Fibroblast of the aortic adventitia (primary cell): ENCODE data around the gene SPOCK3. TPM values are rescaled to one million over a fixed set of nuclear protein-coding genes. Genes with fewer than 3 reads are reported as not detected.
A peak's percentile ranks its signal among the peaks of the same experiment; 100 is the strongest.

Experiments used
- DNase-seq: peaks from one replicate; pipeline ENCODE4 v3.0.0-alpha.2; 2010; ENCODE audit warnings: low read depth
- H3K4me3 ChIP-seq: 2 replicates; pipeline ENCODE4 v1.5.1; 2011; ENCODE audit warnings: low read depth, mild to moderate bottlenecking, control low read depth, low read length, moderate library complexity
- total RNA-seq: library from RNA; depleted of rRNA; stranded (reverse); fragments of >200 nt; gene quantifications from 2 replicates; pipeline ENCODE4 v1.2.3, GENCODE V29; 2012; ENCODE audit warnings: low replicate concordance
- TF ChIP-seq, protein P1 (sequence below): IDR thresholded peaks from 2 replicates; pipeline ENCODE4 v1.5.1; 2011; ENCODE audit warnings: mild to moderate bottlenecking, low read length, control low read depth, inconsistent platforms; ENCODE audit not compliant: insufficient read depth

Gene SPOCK3
- total RNA-seq, 1 donor: 7.2 TPM

- TF ChIP-seq, protein P1, sequence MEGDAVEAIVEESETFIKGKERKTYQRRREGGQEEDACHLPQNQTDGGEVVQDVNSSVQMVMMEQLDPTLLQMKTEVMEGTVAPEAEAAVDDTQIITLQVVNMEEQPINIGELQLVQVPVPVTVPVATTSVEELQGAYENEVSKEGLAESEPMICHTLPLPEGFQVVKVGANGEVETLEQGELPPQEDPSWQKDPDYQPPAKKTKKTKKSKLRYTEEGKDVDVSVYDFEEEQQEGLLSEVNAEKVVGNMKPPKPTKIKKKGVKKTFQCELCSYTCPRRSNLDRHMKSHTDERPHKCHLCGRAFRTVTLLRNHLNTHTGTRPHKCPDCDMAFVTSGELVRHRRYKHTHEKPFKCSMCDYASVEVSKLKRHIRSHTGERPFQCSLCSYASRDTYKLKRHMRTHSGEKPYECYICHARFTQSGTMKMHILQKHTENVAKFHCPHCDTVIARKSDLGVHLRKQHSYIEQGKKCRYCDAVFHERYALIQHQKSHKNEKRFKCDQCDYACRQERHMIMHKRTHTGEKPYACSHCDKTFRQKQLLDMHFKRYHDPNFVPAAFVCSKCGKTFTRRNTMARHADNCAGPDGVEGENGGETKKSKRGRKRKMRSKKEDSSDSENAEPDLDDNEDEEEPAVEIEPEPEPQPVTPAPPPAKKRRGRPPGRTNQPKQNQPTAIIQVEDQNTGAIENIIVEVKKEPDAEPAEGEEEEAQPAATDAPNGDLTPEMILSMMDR: no peak
- DNase-seq: no peak
- H3K4me3 ChIP-seq: no peak overlapping the region
Measured at GRCh38 chr4:167143018-167143417, 91.3 kb downstream of the SPOCK3 start.

- no peak for DNase-seq
- no peak overlapping the region for H3K4me3 ChIP-seq
- TF ChIP-seq, protein P1: no peak
Measured at GRCh38 chr4:167136270-167136669, 98.0 kb downstream of the SPOCK3 start.

- DNase-seq: no peak
- no peak overlapping the region for H3K4me3 ChIP-seq
- TF ChIP-seq, protein P1: no peak
Measured at GRCh38 chr4:167129146-167129545, 105.1 kb downstream of the SPOCK3 start.

DNA sequence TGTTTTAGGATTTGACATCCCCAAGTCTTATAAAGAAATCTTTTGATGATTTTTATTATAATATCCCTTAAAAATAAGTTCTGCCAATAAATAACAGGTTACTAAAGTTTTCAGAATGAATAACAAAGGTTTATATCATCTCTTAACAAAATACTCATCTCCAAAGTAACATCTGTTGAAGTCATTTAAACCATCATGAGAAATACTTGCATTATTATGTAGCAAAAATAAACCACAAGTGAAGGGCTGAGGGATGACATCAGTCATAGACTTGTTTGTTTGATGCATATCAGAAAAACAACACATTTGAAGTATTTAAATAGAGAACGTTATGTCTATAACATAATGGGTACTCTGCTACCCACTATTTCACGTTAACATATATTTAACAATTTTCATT, 114.9 kb downstream of the SPOCK3 start:
- H3K4me3 ChIP-seq: no peak overlapping the region
- TF ChIP-seq, protein P1: no peak
- DNase-seq: no peak

DNA sequence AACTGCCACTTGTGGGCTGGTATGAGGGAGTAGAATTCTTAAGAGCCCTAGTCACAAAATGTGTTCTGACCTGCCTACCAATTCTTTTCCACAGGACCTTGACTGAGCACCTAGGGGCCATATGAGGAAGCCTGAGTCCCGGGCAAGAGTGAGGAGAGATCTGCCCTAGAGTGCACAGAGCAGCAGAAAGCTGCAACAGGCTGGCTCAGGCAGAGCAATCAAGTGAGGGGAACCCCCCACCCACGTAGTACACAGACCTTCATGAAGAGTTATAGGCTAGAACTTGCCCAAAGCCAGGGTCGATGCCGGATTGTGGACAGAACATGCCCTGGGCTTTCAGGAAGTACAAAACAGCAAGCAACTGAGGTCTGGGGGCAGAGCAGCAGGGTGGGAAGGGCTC, 117.0 kb downstream of the SPOCK3 start:
- TF ChIP-seq, protein P1: no peak
- DNase-seq: no peak
- no peak overlapping the region for H3K4me3 ChIP-seq

- DNase-seq: peak; percentile 20
- TF ChIP-seq, protein P1: no peak
- H3K4me3 ChIP-seq: no peak overlapping the region
Measured at GRCh38 chr4:167114416-167114971, 119.8 kb downstream of the SPOCK3 start.

- TF ChIP-seq, protein P1: no peak
- no peak overlapping the region for H3K4me3 ChIP-seq
- no peak for DNase-seq
Measured at GRCh38 chr4:167111622-167112021, 122.7 kb downstream of the SPOCK3 start.
